K562 (cell line): ENCODE measurements around the gene IPO13. TPM values are rescaled to one million over a fixed set of nuclear protein-coding genes. Genes with fewer than 3 reads are reported as not detected.

Source experiments
- BRF2 ChIP-seq: IDR thresholded peaks from 3 replicates; pipeline ENCODE4 v1.6.1; 2011; ENCODE audit warnings: borderline replicate concordance, mild to moderate bottlenecking; ENCODE audit not compliant: insufficient read length, insufficient read depth
- GATA2 ChIP-seq: sonication (generic); formaldehyde crosslinking; IDR thresholded peaks from 2 replicates; pipeline ENCODE4 v1.4.0; 2020; ENCODE audit warnings: mild to moderate bottlenecking, missing genetic modification reagents
- HLTF ChIP-seq: fragments of 450-650 bp; IDR thresholded peaks from 2 replicates; pipeline ENCODE4 v1.6.1; 2016
- KDM5B ChIP-seq: fragments of 200-600 bp; sonication (generic); IDR thresholded peaks from 2 replicates; pipeline ENCODE4 v1.6.1; 2012; ENCODE audit warnings: low read depth, mild to moderate bottlenecking, moderate library complexity, low read length, control low read depth, inconsistent platforms; ENCODE audit not compliant: insufficient replicate concordance
- KLF13 ChIP-seq: fragments of 450-650 bp; IDR thresholded peaks from 2 replicates; pipeline ENCODE4 v1.6.1; 2016; ENCODE audit warnings: missing genetic modification characterization, low read depth, mild to moderate bottlenecking, missing compliant biosample characterization, moderate library complexity, borderline replicate concordance
- MAFF ChIP-seq: IDR thresholded peaks from 2 replicates; pipeline ENCODE4 v1.6.1; 2012; ENCODE audit warnings: low read length, improper control_type of control experiment
- MTF1 ChIP-seq: fragments of 250-450 bp; sonication (Bioruptor Pico); IDR thresholded peaks from 2 replicates; pipeline ENCODE4 v1.9.0; 2021; ENCODE audit warnings: moderate library complexity, mild to moderate bottlenecking, inconsistent platforms, borderline replicate concordance
- NCOA4 ChIP-seq: fragments of 450-650 bp; IDR thresholded peaks from 2 replicates; pipeline ENCODE4 v1.6.1; 2018; ENCODE audit warnings: mild to moderate bottlenecking; ENCODE audit not compliant: partially characterized antibody
- SETDB1 ChIP-seq: IDR thresholded peaks from one replicate; pipeline ENCODE4 v1.6.1; 2012; ENCODE audit warnings: low read length, control low read depth, inconsistent platforms
- USF2 ChIP-seq: sonication (generic); formaldehyde crosslinking; IDR thresholded peaks from 2 replicates; pipeline ENCODE4 v1.5.0; 2020; ENCODE audit warnings: missing genetic modification reagents
- ZNF551 ChIP-seq: fragments of 250-450 bp; sonication (Bioruptor Pico); IDR thresholded peaks from 2 replicates; pipeline ENCODE4 v1.5.0; 2021; ENCODE audit warnings: mild to moderate bottlenecking, moderate library complexity
- ZNF639 ChIP-seq, 2 experiments: fragments of 200-800 bp in 1 of 2; sonication (Bioruptor generic) in 1 of 2; sonication (generic) in 1 of 2; formaldehyde crosslinking in 1 of 2; IDR thresholded peaks in 1 of 2; conservative IDR thresholded peaks in 1 of 2; 2 replicates each; pipeline versions ENCODE4 v1.5.0 to v1.6.1; 2016 to 2020; ENCODE audit warnings: missing compliant biosample characterization in 1 of 2, missing genetic modification characterization in 1 of 2, missing genetic modification reagents in 1 of 2
- polyA plus RNA-seq, 8 experiments: library from polyadenylated mRNA; depleted of rRNA in 4 of 8; stranded (reverse) in 5 of 8; unstranded in 3 of 8; fragments of >200 nt; fragmentation: Nextera tagmentation in 2 of 8; fragmentation: Illumina TruSeq in 1 of 8; extraction: Ambion mirVana in 2 of 8; extraction: Trizol in 1 of 8; gene quantifications; 2 replicates each; pipeline versions ENCODE4 v1.2.1 to v1.2.3, GENCODE V29; 2011 to 2014; ENCODE audit warnings: inconsistent platforms in 1 of 8, missing spikeins in 1 of 8
- total RNA-seq, 7 experiments: library from RNA; depleted of rRNA in 6 of 7; stranded (reverse); fragments of >200 nt in 6 of 7; fragmentation: Illumina TruSeq in 2 of 7; extraction: Trizol in 2 of 7; gene quantifications; 2 replicates each; pipeline versions ENCODE4 v1.2.1 to v1.2.3, GENCODE V29; 2011 to 2021; ENCODE audit warnings: low replicate concordance in 1 of 7
- TF ChIP-seq, protein P1 (sequence below): sonication (generic); formaldehyde crosslinking; IDR thresholded peaks from 2 replicates; pipeline ENCODE4 v1.8.1; 2023; ENCODE audit warnings: mild to moderate bottlenecking, missing genetic modification reagents
- TF ChIP-seq, protein P2 (sequence below): sonication (generic); formaldehyde crosslinking; IDR thresholded peaks from 2 replicates; pipeline ENCODE4 v1.8.0; 2022; ENCODE audit warnings: mild to moderate bottlenecking, missing genetic modification reagents
- TF ChIP-seq, protein P3 (sequence below): fragments of 450-650 bp; IDR thresholded peaks from 2 replicates; pipeline ENCODE4 v1.6.1; 2017; ENCODE audit warnings: antibody characterized with exemption, mild to moderate bottlenecking

Gene IPO13
- total and polyA plus RNA-seq, 9 of the 15 experiments (the other 6 are each of a cell fraction or from before 2014, with no cell fraction given) = 7.0 to 30.8 (median 16.2) TPM

- no peak for TF ChIP-seq MTF1 (CRISPR knock-in tag)
- TF ChIP-seq, protein P1, sequence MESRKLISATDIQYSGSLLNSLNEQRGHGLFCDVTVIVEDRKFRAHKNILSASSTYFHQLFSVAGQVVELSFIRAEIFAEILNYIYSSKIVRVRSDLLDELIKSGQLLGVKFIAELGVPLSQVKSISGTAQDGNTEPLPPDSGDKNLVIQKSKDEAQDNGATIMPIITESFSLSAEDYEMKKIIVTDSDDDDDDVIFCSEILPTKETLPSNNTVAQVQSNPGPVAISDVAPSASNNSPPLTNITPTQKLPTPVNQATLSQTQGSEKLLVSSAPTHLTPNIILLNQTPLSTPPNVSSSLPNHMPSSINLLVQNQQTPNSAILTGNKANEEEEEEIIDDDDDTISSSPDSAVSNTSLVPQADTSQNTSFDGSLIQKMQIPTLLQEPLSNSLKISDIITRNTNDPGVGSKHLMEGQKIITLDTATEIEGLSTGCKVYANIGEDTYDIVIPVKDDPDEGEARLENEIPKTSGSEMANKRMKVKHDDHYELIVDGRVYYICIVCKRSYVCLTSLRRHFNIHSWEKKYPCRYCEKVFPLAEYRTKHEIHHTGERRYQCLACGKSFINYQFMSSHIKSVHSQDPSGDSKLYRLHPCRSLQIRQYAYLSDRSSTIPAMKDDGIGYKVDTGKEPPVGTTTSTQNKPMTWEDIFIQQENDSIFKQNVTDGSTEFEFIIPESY (CRISPR knock-in tag) = peak; percentile 84
- TF ChIP-seq, protein P2, sequence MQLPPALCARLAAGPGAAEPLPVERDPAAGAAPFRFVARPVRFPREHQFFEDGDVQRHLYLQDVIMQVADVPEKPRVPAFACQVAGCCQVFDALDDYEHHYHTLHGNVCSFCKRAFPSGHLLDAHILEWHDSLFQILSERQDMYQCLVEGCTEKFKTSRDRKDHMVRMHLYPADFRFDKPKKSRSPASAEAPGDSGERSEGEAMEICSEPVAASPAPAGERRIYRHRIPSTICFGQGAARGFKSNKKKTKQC (CRISPR knock-in tag) = peak; percentile 67; the same call in 1 of the 2 replicates
- TF ChIP-seq KDM5B = peak; percentile 89
- TF ChIP-seq ZNF639 (CRISPR knock-in tag; conservative IDR thresholded peaks at IDR 0.05 in 1 of 2, IDR thresholded peaks at IDR 0.05 in 1 of 2) = peak in 1 of 2 experiments; percentile 90; a peak in 2 of 4 replicates
- TF ChIP-seq KLF13 (tag) = peak; percentile 50; the same call in 1 of the 2 replicates
- no peak for TF ChIP-seq MAFF
- TF ChIP-seq BRF2 = no peak
- no peak for TF ChIP-seq GATA2 (CRISPR knock-in tag)
- peak; percentile 97 for TF ChIP-seq USF2 (CRISPR knock-in tag)
- TF ChIP-seq HLTF = no peak; the same call in 1 of the 2 replicates
- no peak for TF ChIP-seq SETDB1
- no peak for TF ChIP-seq NCOA4
- TF ChIP-seq, protein P3, sequence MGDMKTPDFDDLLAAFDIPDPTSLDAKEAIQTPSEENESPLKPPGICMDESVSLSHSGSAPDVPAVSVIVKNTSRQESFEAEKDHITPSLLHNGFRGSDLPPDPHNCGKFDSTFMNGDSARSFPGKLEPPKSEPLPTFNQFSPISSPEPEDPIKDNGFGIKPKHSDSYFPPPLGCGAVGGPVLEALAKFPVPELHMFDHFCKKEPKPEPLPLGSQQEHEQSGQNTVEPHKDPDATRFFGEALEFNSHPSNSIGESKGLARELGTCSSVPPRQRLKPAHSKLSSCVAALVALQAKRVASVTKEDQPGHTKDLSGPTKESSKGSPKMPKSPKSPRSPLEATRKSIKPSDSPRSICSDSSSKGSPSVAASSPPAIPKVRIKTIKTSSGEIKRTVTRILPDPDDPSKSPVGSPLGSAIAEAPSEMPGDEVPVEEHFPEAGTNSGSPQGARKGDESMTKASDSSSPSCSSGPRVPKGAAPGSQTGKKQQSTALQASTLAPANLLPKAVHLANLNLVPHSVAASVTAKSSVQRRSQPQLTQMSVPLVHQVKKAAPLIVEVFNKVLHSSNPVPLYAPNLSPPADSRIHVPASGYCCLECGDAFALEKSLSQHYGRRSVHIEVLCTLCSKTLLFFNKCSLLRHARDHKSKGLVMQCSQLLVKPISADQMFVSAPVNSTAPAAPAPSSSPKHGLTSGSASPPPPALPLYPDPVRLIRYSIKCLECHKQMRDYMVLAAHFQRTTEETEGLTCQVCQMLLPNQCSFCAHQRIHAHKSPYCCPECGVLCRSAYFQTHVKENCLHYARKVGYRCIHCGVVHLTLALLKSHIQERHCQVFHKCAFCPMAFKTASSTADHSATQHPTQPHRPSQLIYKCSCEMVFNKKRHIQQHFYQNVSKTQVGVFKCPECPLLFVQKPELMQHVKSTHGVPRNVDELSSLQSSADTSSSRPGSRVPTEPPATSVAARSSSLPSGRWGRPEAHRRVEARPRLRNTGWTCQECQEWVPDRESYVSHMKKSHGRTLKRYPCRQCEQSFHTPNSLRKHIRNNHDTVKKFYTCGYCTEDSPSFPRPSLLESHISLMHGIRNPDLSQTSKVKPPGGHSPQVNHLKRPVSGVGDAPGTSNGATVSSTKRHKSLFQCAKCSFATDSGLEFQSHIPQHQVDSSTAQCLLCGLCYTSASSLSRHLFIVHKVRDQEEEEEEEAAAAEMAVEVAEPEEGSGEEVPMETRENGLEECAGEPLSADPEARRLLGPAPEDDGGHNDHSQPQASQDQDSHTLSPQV = no peak
- no peak for TF ChIP-seq ZNF551
These were observed at the start of gene IPO13 (continued) for GRCh38 chr1:43946236-43947060.
